ENCODE measurements around the gene APEH. TPM values are rescaled to one million over a fixed set of nuclear protein-coding genes. Genes with fewer than 3 reads are reported as not detected.

Gene APEH
- total and polyA plus RNA-seq, 2 of the 13 experiments (the other 11 are each of a cell fraction or from before 2014, with no cell fraction given): 116 to 130 TPM

DNA sequence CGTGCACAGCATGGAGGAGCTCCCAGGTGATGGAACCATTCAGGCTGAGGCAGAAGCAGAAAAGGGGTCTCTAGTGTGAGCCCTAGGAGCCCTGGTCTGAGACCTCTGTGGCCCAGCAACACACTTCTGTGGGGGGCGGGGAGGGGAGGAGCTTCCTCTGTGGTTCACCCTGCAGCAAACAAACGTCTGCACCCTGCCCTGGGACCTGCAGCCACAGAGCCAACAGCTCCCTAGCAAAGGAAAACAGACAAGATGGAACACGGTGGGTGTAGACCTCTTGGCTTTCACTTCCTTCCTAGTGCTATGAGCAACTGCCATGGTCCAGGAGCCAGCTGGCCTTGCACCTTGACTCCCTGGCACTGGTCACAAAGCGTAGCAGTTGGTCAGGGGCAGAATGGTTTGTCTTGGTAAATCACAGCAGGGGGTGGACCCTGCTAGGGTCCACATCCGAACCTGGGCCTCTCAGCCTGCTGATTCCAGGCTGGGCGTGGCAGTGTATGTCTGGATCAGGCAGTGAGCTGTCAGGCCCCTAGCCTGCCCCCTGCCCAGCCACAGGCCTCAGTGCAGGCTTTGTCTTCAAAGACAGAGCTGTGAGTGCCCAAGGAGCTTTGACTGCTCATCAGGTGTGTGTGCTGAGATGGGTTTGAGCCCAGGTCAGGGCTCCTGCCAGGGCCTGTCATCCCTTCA, 38.6 kb downstream of the APEH start (continued):
- TF ChIP-seq PAF1 (CRISPR knock-in tag; IDR thresholded peaks at IDR 0.05) (no peak), ZNF674 (CRISPR knock-in tag; IDR thresholded peaks at IDR 0.05; ENCODE audit: low read depth) (no peak), ZNF263 (CRISPR knock-in tag; IDR thresholded peaks at IDR 0.05) (no peak), ZIK1 (CRISPR knock-in tag; IDR thresholded peaks at IDR 0.05; ENCODE audit: borderline replicate concordance, low read depth) (no peak), ZC3H13 (CRISPR knock-in tag; IDR thresholded peaks at IDR 0.05) (0 out of 2 replicates have a peak, but pooled peaks have one; percentile 40), SP5 (CRISPR knock-in tag; IDR thresholded peaks at IDR 0.05; ENCODE audit: borderline replicate concordance, low read depth) (no peak), ZNF788 (CRISPR knock-in tag; IDR thresholded peaks at IDR 0.05; ENCODE audit: borderline replicate concordance) (no peak), NFIB (CRISPR knock-in tag; IDR thresholded peaks at IDR 0.05; ENCODE audit: borderline replicate concordance) (no peak), HDAC6 (IDR thresholded peaks at IDR 0.05; ENCODE audit: low read depth, low read length) (no peak)
- TF ChIP-seq, protein P1, sequence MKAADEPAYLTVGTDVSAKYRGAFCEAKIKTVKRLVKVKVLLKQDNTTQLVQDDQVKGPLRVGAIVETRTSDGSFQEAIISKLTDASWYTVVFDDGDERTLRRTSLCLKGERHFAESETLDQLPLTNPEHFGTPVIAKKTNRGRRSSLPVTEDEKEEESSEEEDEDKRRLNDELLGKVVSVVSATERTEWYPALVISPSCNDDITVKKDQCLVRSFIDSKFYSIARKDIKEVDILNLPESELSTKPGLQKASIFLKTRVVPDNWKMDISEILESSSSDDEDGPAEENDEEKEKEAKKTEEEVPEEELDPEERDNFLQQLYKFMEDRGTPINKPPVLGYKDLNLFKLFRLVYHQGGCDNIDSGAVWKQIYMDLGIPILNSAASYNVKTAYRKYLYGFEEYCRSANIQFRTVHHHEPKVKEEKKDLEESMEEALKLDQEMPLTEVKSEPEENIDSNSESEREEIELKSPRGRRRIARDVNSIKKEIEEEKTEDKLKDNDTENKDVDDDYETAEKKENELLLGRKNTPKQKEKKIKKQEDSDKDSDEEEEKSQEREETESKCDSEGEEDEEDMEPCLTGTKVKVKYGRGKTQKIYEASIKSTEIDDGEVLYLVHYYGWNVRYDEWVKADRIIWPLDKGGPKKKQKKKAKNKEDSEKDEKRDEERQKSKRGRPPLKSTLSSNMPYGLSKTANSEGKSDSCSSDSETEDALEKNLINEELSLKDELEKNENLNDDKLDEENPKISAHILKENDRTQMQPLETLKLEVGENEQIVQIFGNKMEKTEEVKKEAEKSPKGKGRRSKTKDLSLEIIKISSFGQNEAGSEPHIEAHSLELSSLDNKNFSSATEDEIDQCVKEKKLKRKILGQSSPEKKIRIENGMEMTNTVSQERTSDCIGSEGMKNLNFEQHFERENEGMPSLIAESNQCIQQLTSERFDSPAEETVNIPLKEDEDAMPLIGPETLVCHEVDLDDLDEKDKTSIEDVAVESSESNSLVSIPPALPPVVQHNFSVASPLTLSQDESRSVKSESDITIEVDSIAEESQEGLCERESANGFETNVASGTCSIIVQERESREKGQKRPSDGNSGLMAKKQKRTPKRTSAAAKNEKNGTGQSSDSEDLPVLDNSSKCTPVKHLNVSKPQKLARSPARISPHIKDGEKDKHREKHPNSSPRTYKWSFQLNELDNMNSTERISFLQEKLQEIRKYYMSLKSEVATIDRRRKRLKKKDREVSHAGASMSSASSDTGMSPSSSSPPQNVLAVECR (CRISPR knock-in tag; IDR thresholded peaks at IDR 0.05; ENCODE audit: borderline replicate concordance): 0 out of 2 replicates have a peak, but pooled peaks have one; percentile 4
- TF ChIP-seq, protein P2, sequence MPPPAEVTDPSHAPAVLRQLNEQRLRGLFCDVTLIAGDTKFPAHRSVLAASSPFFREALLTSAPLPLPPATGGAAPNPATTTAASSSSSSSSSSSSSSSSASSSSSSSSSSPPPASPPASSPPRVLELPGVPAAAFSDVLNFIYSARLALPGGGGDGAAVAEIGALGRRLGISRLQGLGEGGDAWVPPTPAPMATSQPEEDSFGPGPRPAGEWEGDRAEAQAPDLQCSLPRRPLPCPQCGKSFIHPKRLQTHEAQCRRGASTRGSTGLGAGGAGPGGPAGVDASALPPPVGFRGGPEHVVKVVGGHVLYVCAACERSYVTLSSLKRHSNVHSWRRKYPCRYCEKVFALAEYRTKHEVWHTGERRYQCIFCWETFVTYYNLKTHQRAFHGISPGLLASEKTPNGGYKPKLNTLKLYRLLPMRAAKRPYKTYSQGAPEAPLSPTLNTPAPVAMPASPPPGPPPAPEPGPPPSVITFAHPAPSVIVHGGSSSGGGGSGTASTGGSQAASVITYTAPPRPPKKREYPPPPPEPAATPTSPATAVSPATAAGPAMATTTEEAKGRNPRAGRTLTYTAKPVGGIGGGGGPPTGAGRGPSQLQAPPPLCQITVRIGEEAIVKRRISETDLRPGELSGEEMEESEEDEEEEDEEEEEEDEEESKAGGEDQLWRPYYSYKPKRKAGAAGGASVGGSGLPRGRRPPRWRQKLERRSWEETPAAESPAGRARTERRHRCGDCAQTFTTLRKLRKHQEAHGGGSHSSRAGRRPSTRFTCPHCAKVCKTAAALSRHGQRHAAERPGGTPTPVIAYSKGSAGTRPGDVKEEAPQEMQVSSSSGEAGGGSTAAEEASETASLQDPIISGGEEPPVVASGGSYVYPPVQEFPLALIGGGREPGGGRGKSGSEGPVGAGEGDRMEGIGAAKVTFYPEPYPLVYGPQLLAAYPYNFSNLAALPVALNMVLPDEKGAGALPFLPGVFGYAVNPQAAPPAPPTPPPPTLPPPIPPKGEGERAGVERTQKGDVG (CRISPR knock-in tag; IDR thresholded peaks at IDR 0.05; ENCODE audit: borderline replicate concordance): no peak
